ENCODE results near the gene CEP112. TPM values are rescaled to one million over a fixed set of nuclear protein-coding genes. Genes with fewer than 3 reads are reported as not detected.

CEP112 gene
- total RNA-seq, 2 donors from 2014 or later, result 5.9 to 6.2 TPM

- Histone ChIP-seq H3K27me3 (no peaks in the 10 kb centered on the region), H3K9ac (ENCODE audit: low read depth in 2 of 2, low read length in 2 of 2) (no peak overlapping the region), H3K4me1 (no peaks in the 10 kb centered on the region), H3K27ac (no peak overlapping the region), H3K4me3 (no peak overlapping the region), H3K36me3 (no peaks in the 10 kb centered on the region), H3K9me3 (no peaks in the 10 kb centered on the region)
- intact Hi-C loops (cut with DNase I), result no loop called here
- TF ChIP-seq, protein P1, sequence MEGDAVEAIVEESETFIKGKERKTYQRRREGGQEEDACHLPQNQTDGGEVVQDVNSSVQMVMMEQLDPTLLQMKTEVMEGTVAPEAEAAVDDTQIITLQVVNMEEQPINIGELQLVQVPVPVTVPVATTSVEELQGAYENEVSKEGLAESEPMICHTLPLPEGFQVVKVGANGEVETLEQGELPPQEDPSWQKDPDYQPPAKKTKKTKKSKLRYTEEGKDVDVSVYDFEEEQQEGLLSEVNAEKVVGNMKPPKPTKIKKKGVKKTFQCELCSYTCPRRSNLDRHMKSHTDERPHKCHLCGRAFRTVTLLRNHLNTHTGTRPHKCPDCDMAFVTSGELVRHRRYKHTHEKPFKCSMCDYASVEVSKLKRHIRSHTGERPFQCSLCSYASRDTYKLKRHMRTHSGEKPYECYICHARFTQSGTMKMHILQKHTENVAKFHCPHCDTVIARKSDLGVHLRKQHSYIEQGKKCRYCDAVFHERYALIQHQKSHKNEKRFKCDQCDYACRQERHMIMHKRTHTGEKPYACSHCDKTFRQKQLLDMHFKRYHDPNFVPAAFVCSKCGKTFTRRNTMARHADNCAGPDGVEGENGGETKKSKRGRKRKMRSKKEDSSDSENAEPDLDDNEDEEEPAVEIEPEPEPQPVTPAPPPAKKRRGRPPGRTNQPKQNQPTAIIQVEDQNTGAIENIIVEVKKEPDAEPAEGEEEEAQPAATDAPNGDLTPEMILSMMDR (IDR thresholded peaks at IDR 0.05), result no peak
- DNase-seq, result no peak
These were observed 41.3 kb upstream of the CEP112 start for GRCh38 chr17:66233023-66233753.

GRCh38 chr17:66230922-66231591, 39.1 kb upstream of the CEP112 start:
- no peaks in the 10 kb centered on the region for H3K4me1 ChIP-seq
- intact Hi-C loops (cut with DNase I), result no loop called here
- no peaks in the 10 kb centered on the region for H3K36me3 ChIP-seq
- no peaks in the 10 kb centered on the region for H3K27me3 ChIP-seq
- DNase-seq, result no peak
- no peak overlapping the region for H3K4me3 ChIP-seq
- TF ChIP-seq, protein P1 (IDR thresholded peaks at IDR 0.05), result no peak
- H3K27ac ChIP-seq, result no peak overlapping the region
- H3K9ac ChIP-seq (ENCODE audit: low read depth in 2 of 2, low read length in 2 of 2), result no peak overlapping the region
- H3K9me3 ChIP-seq, result no peaks in the 10 kb centered on the region

DNA sequence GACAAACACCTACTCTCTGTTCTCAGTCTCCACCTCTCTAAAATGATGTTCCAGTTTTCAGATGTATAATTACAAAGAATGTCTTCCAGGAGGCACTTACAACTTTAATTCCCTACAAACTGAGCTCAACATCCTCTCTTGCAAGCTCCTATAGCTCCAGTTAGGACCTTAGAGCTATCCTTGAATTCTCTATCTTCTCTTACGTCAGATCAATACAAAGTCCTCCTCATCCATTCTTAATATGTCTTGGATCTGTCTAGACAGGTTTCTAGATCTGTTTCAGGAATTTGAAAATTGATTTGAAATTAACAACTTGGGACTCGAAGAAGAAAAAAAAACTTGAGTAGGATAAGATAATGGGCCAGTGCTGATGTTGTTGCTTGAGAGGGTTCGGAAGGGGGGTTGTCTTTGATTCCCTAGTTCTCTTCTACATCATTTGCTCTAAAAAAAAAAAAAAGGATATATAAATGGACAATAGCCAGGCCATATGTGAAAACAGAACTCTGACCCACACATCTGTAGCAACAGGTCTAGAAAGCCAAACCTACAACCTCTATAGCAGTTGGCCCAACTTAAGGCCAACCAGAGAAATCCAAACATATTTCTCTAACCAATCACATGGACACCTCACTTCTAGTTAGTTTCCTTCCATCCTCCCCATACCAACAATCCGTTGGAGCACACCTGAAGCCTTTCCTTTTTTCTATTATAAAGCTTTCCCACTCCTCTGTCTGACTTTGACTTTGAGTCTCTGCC, 38.0 kb upstream of the CEP112 start:
- no peak overlapping the region for H3K4me3 ChIP-seq
- TF ChIP-seq, protein P1 (IDR thresholded peaks at IDR 0.05), result no peak
- intact Hi-C loops (cut with DNase I), result no loop called here
- no peaks in the 10 kb centered on the region for H3K4me1 ChIP-seq
- H3K9ac ChIP-seq (ENCODE audit: low read depth in 2 of 2, low read length in 2 of 2), result no peak overlapping the region
- no peak for DNase-seq
- H3K36me3 ChIP-seq, result no peaks in the 10 kb centered on the region
- no peaks in the 10 kb centered on the region for H3K27me3 ChIP-seq
- no peaks in the 10 kb centered on the region for H3K9me3 ChIP-seq
- no peak overlapping the region for H3K27ac ChIP-seq

- H3K9ac ChIP-seq (ENCODE audit: low read depth in 2 of 2, low read length in 2 of 2), result no peak within 1 kb of the TSS
- no peaks in the 10 kb centered on the region for H3K27me3 ChIP-seq
- intact Hi-C loops (cut with DNase I), result no loop called here
- H3K36me3 ChIP-seq, result no peaks in the 10 kb centered on the region
- DNase-seq, result peak; percentile 30
- TF ChIP-seq, protein P1 (IDR thresholded peaks at IDR 0.05), result no peak
- H3K4me3 ChIP-seq, result no peak within 1 kb of the TSS
- no peaks in the 10 kb centered on the region for H3K9me3 ChIP-seq
- no peak within 1 kb of the TSS for H3K27ac ChIP-seq
- H3K4me1 ChIP-seq, result no peaks in the 10 kb centered on the region
These were observed 37.2 kb upstream of the CEP112 start, which contains the start of gene APOH for GRCh38 chr17:66228887-66229782. Gene APOH, minus strand, starts transcription at chr17:66229415. Its CDS starts 36 bp downstream, at chr17:66229379.
